Sigmoid colon (tissue), 7 donors: Measurements from ENCODE around the gene TMEM88. TPM values are rescaled to one million over a fixed set of nuclear protein-coding genes. Genes with fewer than 3 reads are reported as not detected.

ENCODE experiments used
- DNase-seq: peaks from one replicate; pipeline ENCODE4 v3.0.0-alpha.2; 2019
- H3K27ac ChIP-seq, 4 donors: fragments of 200-600 bp; sonication (generic); one replicate each; pipeline ENCODE4 v1.5.1; 2016 to 2019; ENCODE audit warnings: mild to moderate bottlenecking in 1 of 4
- H3K27me3 ChIP-seq, 3 donors: fragments of 200-600 bp; sonication (generic); one replicate each; pipeline ENCODE4 v1.5.1; 2019; ENCODE audit warnings: mild to moderate bottlenecking in 1 of 3
- H3K36me3 ChIP-seq, 4 donors: fragments of 200-600 bp; sonication (generic); one replicate each; pipeline ENCODE4 v1.5.1; 2016 to 2019
- H3K4me1 ChIP-seq, 4 donors: fragments of 200-600 bp; sonication (generic); one replicate each; pipeline ENCODE4 v1.5.1; 2017 to 2019
- H3K4me3 ChIP-seq, 4 donors: fragments of 200-600 bp; sonication (generic); one replicate each; pipeline ENCODE4 v1.5.1; 2017 to 2019; ENCODE audit warnings: mild to moderate bottlenecking in 2 of 4, moderate library complexity in 1 of 4
- H3K9me3 ChIP-seq, 4 donors: fragments of 200-600 bp in 3 of 4; sonication (generic) in 3 of 4; one replicate each; pipeline versions ENCODE4 v1.5.1 to v1.6.1; 2013 to 2019
- CTCF ChIP-seq, 4 experiments: fragments of 450-650 bp in 3 of 4; fragments of 200-600 bp in 1 of 4; IDR thresholded peaks; one replicate each; pipeline ENCODE4 v1.5.1; 2016 to 2019; ENCODE audit warnings: antibody characterized with exemption in 4 of 4, mild to moderate bottlenecking in 3 of 4, moderate library complexity in 2 of 4
- EP300 ChIP-seq, 4 donors: sonication (generic); formaldehyde crosslinking; IDR thresholded peaks; one replicate each; pipeline ENCODE4 v1.6.1; 2017; ENCODE audit warnings: antibody characterized with exemption in 4 of 4
- POLR2A ChIP-seq, 2 donors: fragments of 450-650 bp; IDR thresholded peaks; one replicate each; pipeline ENCODE4 v1.6.1; 2016; ENCODE audit warnings: antibody characterized with exemption in 2 of 2, mild to moderate bottlenecking in 2 of 2, moderate library complexity in 2 of 2
- POLR2AphosphoS5 ChIP-seq, 4 donors: sonication (generic); formaldehyde crosslinking; IDR thresholded peaks; one replicate each; pipeline ENCODE4 v1.6.1; 2017; ENCODE audit warnings: antibody characterized with exemption in 4 of 4
- WGBS, 2 donors: extraction: QIAGEN DNeasy Blood & Tissue Kit; methylation state at CpG; one replicate each; pipeline ENCODE4 v1.1.7; 2013; 5-methylcytosine and 5-hydroxymethylcytosine counted together
- intact Hi-C: fragments of 100-400 bp; cut with DNase I; formaldehyde crosslinking; loops from one replicate; pipeline ENCODE4 v1.15.1; 2023
- polyA plus RNA-seq, 3 donors: library from polyadenylated mRNA; stranded (reverse); fragments of 200-250 nt; gene quantifications; one replicate each; pipeline ENCODE4 v1.2.3, GENCODE V29; 2013
- total RNA-seq, 4 donors: library from RNA; depleted of rRNA; stranded (reverse); fragments of >200 nt; gene quantifications; one replicate each; pipeline ENCODE4 v1.1.0, GENCODE V29; 2016
- donor health status: healthy with polysubstance abuse.
- donor health status: Bipolar disorder and iron deficiency.
- donor health status: healthy.

Gene TMEM88
- total and polyA plus RNA-seq, 7 donors = 2.4 to 19.9 (median 10.0) TPM

- H3K4me1 ChIP-seq = peaks cover 0 to 74% (median 58%) of the 10 kb centered on the region in 4 donors
- no peaks in the 10 kb centered on the region for H3K9me3 ChIP-seq
- intact Hi-C loops = loop anchor here (10.0 kb wide), 1 partner anchor 354 kb away; the partner anchor contains the start of genes POLR2A and SLC35G6
- peak overlapping the region; percentile 95 to 100 (median 97) for H3K27ac ChIP-seq
- H3K4me3 ChIP-seq = peak overlapping the region; percentile 7 to 77 (median 19)
- no peak for TF ChIP-seq EP300 (IDR thresholded peaks at IDR 0.05)
- no peak for TF ChIP-seq CTCF (IDR thresholded peaks at IDR 0.05)
- no peak for TF ChIP-seq POLR2AphosphoS5 (IDR thresholded peaks at IDR 0.05)
- no peak for TF ChIP-seq POLR2A (IDR thresholded peaks at IDR 0.05)
- DNase-seq = peak; percentile 66
- H3K36me3 ChIP-seq = peaks cover 0 to 6% (median 3%) of the 10 kb centered on the region in 4 donors
- no peaks in the 10 kb centered on the region for H3K27me3 ChIP-seq
- 11 to 16% methylated on average over 11 to 12 of the region's 12 CpGs for WGBS, 2 donors
Observed at GRCh38 chr17:7838090-7839075, 16.5 kb upstream of the TMEM88 start.

- peaks cover 0 to 81% (median 58%) of the 10 kb centered on the region in 4 donors for H3K4me1 ChIP-seq
- intact Hi-C loops = loop anchor here (10.0 kb wide), 1 partner anchor 355 kb away; the partner anchor contains the start of genes POLR2A and SLC35G6
- DNase-seq = peak; percentile 61
Observed at GRCh38 chr17:7839190-7839875, 15.5 kb upstream of the TMEM88 start.

GRCh38 chr17:7839876-7840261 lies 15.0 kb upstream of the TMEM88 start:
- Histone ChIP-seq H3K27me3 (no peaks in the 10 kb centered on the region), H3K9me3 (no peaks in the 10 kb centered on the region), H3K4me3 (no peak overlapping the region), H3K27ac (peak overlapping the region in 3 of 4 donors; percentile 96 to 100 (median 98)), H3K36me3 (peaks cover 0 to 6% (median 3%) of the 10 kb centered on the region in 4 donors), H3K4me1 (peaks cover 0 to 84% (median 59%) of the 10 kb centered on the region in 4 donors)
- intact Hi-C loops = loop anchor here (5.0 to 10.0 kb wide), 3 partner anchors 317 to 598 kb away; partner anchors contain the start of genes GABARAP, POLR2A and SLC35G6
- no peak for TF ChIP-seq POLR2AphosphoS5 (IDR thresholded peaks at IDR 0.05)
- no peak for TF ChIP-seq CTCF (IDR thresholded peaks at IDR 0.05)
- no peak for TF ChIP-seq POLR2A (IDR thresholded peaks at IDR 0.05)
- no peak for TF ChIP-seq EP300 (IDR thresholded peaks at IDR 0.05)
- peak; percentile 63 for DNase-seq
- WGBS, 2 donors = 31 to 63% methylated on average over 2 of the region's 2 CpGs

More at GRCh38 chr17:7839190-7839875, 15.5 kb upstream of the TMEM88 start:
- WGBS, 2 donors = 17 to 54% methylated on average over 6 of the region's 6 CpGs
- Histone ChIP-seq H3K9me3 (no peaks in the 10 kb centered on the region), H3K36me3 (peaks cover 0 to 6% (median 3%) of the 10 kb centered on the region in 4 donors), H3K4me3 (no peak overlapping the region), H3K27ac (peak overlapping the region; percentile 53 to 100 (median 97)), H3K27me3 (no peaks in the 10 kb centered on the region)
- TF ChIP-seq POLR2A (IDR thresholded peaks at IDR 0.05) = no peak
- no peak for TF ChIP-seq EP300 (IDR thresholded peaks at IDR 0.05)
- no peak for TF ChIP-seq POLR2AphosphoS5 (IDR thresholded peaks at IDR 0.05)
- TF ChIP-seq CTCF (IDR thresholded peaks at IDR 0.05) = no peak

- H3K27me3 ChIP-seq = no peaks in the 10 kb centered on the region
- H3K9me3 ChIP-seq = no peaks in the 10 kb centered on the region
- peaks cover 0 to 8% (median 4%) of the 10 kb centered on the region in 4 donors for H3K36me3 ChIP-seq
- 35 to 52% methylated on average over 1 of the region's 1 CpG for WGBS, 2 donors
- no peak for TF ChIP-seq POLR2AphosphoS5 (IDR thresholded peaks at IDR 0.05)
- no peak for DNase-seq
- H3K4me1 ChIP-seq = peaks cover 0 to 90% (median 64%) of the 10 kb centered on the region in 4 donors
- no peak overlapping the region for H3K4me3 ChIP-seq
- peak overlapping the region in 3 of 4 donors; percentile 96 to 100 (median 98) for H3K27ac ChIP-seq
- intact Hi-C loops = loop anchor here (5.0 kb wide), 2 partner anchors 317 to 598 kb away; partner anchors contain the start of gene GABARAP
Observed at GRCh38 chr17:7840441-7840840, 14.4 kb upstream of the TMEM88 start.
